A549 (cell line): ENCODE results near the gene WLS.

ENCODE experiments used
- BHLHE40 ChIP-seq: IDR thresholded peaks from 2 replicates; pipeline ENCODE4 v1.6.1; 2012; ENCODE audit warnings: low read depth, low read length, inconsistent platforms
- CEBPB ChIP-seq, 2 experiments: fragments of >200 bp in 1 of 2; sonication (Bioruptor Twin) in 1 of 2; formaldehyde crosslinking in 1 of 2; IDR thresholded peaks; 2 replicates each; pipeline ENCODE4 v1.6.1; 2012 to 2016
- CHD2 ChIP-seq: fragments of 150-350 bp; IDR thresholded peaks from 2 replicates; pipeline ENCODE4 v1.6.1; 2014; ENCODE audit warnings: low read length; ENCODE audit not compliant: partially characterized antibody
- FOSL2 ChIP-seq, 2 experiments: fragments of 450-650 bp in 1 of 2; fragments of >200 bp in 1 of 2; sonication (Bioruptor Twin) in 1 of 2; formaldehyde crosslinking; IDR thresholded peaks; 2 replicates each; pipeline versions ENCODE4 v1.5.0 to v1.6.1; 2016 to 2020; ENCODE audit warnings: mild to moderate bottlenecking in 1 of 2, moderate library complexity in 1 of 2
- GATA3 ChIP-seq: IDR thresholded peaks from 2 replicates; pipeline ENCODE4 v1.6.1; 2012; ENCODE audit warnings: borderline replicate concordance
- HDAC2 ChIP-seq: fragments of 200-600 bp; sonication (generic); IDR thresholded peaks from 2 replicates; pipeline ENCODE4 v1.6.1; 2016
- JUNB ChIP-seq: fragments of >200 bp; sonication (Bioruptor Twin); formaldehyde crosslinking; IDR thresholded peaks from 2 replicates; pipeline ENCODE4 v1.6.1; 2016
- KDM5A ChIP-seq: fragments of 200-600 bp; sonication (generic); IDR thresholded peaks from 2 replicates; pipeline ENCODE4 v1.6.1; 2016; ENCODE audit warnings: antibody characterized with exemption, mild to moderate bottlenecking
- POLR2A ChIP-seq: IDR thresholded peaks from 2 replicates; pipeline ENCODE4 v1.6.1; 2012; ENCODE audit warnings: mild to moderate bottlenecking, low read length
- RAD21 ChIP-seq, 2 experiments: fragments of >200 bp in 1 of 2; sonication (Bioruptor Twin) in 1 of 2; formaldehyde crosslinking in 1 of 2; IDR thresholded peaks in 1 of 2; conservative IDR thresholded peaks in 1 of 2; 2 replicates in 1 of 2; 3 replicates in 1 of 2; pipeline ENCODE4 v1.6.1; 2012 to 2018; ENCODE audit warnings: inconsistent platforms in 1 of 2
- SMC3 ChIP-seq: fragments of >200 bp; sonication (Bioruptor Twin); formaldehyde crosslinking; IDR thresholded peaks from 3 replicates; pipeline ENCODE4 v1.6.1; 2018; ENCODE audit warnings: inconsistent platforms
- TF ChIP-seq, protein P1 (sequence below): fragments of >200 bp; sonication (Bioruptor Twin); formaldehyde crosslinking; IDR thresholded peaks from 3 replicates; pipeline ENCODE4 v1.5.1; 2016
- TF ChIP-seq, protein P2 (sequence below): fragments of 450-650 bp; IDR thresholded peaks from 2 replicates; pipeline ENCODE4 v1.6.1; 2014; ENCODE audit warnings: antibody characterized with exemption
- TF ChIP-seq, protein P3 (sequence below): IDR thresholded peaks from 2 replicates; pipeline ENCODE4 v1.6.1; 2012

DNA sequence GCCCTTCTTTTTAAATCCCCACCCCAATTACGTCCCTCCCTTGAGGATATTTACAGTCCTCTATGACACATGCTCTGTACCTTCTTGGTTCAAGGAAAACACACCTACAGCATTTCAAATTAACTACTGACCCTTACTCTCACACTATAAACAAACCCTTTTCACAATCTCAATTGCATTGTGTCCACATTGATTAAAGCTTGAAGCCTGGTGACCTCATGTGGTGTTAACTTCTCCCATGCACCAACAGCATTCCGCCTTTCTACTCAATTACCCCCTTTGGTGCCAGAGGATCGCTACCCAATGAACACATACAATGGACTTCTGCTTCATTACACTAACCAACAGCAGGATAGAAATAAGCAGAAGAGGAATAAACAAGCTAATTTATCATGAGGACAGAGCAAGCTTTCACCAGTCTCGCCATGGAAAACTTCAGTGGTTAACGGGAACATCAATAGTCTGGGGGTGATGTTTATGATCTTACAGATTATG lies 15.2 kb downstream of the WLS start:
- TF ChIP-seq CHD2 (no peak), RAD21 (conservative IDR thresholded peaks at IDR 0.05 in 1 of 2, IDR thresholded peaks at IDR 0.05 in 1 of 2) (no peak), POLR2A (no peak), HDAC2 (no peak), SMC3 (no peak), JUNB (no peak), KDM5A (no peak), GATA3 (no peak), FOSL2 (IDR thresholded peaks at IDR 0.05) (no peak), FOSL2 (CRISPR knock-in tag; IDR thresholded peaks at IDR 0.05) (no peak), CEBPB (IDR thresholded peaks at IDR 0.05) (no peak), BHLHE40 (no peak)
- TF ChIP-seq, protein P1, sequence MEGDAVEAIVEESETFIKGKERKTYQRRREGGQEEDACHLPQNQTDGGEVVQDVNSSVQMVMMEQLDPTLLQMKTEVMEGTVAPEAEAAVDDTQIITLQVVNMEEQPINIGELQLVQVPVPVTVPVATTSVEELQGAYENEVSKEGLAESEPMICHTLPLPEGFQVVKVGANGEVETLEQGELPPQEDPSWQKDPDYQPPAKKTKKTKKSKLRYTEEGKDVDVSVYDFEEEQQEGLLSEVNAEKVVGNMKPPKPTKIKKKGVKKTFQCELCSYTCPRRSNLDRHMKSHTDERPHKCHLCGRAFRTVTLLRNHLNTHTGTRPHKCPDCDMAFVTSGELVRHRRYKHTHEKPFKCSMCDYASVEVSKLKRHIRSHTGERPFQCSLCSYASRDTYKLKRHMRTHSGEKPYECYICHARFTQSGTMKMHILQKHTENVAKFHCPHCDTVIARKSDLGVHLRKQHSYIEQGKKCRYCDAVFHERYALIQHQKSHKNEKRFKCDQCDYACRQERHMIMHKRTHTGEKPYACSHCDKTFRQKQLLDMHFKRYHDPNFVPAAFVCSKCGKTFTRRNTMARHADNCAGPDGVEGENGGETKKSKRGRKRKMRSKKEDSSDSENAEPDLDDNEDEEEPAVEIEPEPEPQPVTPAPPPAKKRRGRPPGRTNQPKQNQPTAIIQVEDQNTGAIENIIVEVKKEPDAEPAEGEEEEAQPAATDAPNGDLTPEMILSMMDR: no peak
- TF ChIP-seq, protein P2, sequence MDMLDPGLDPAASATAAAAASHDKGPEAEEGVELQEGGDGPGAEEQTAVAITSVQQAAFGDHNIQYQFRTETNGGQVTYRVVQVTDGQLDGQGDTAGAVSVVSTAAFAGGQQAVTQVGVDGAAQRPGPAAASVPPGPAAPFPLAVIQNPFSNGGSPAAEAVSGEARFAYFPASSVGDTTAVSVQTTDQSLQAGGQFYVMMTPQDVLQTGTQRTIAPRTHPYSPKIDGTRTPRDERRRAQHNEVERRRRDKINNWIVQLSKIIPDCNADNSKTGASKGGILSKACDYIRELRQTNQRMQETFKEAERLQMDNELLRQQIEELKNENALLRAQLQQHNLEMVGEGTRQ: no peak
- TF ChIP-seq, protein P3, sequence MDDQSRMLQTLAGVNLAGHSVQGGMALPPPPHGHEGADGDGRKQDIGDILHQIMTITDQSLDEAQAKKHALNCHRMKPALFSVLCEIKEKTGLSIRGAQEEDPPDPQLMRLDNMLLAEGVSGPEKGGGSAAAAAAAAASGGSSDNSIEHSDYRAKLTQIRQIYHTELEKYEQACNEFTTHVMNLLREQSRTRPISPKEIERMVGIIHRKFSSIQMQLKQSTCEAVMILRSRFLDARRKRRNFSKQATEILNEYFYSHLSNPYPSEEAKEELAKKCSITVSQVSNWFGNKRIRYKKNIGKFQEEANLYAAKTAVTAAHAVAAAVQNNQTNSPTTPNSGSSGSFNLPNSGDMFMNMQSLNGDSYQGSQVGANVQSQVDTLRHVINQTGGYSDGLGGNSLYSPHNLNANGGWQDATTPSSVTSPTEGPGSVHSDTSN: no peak
